ENCODE measurements around the gene MIOX.

DNA sequence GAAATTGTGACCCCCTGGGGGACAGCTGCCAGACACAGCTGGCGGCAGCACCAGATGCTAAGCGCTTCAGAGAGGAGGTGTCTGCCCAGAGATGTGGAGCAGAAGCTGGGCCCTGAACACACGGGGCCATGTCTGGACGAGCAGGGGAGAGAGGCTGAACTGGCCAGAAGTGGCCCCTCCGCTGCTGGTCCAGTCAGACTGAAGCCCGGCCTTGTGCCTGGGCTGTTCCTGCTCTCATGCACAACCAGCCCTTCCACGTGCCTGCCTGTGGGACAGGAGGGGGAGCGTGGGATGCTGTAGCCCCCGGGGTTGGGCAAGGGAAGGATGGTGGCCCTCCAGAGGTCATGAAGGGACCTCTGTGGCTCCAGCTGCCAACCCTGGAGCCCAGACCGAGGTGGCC, 3.6 kb upstream of the MIOX start:
- TF ChIP-seq, protein P1, sequence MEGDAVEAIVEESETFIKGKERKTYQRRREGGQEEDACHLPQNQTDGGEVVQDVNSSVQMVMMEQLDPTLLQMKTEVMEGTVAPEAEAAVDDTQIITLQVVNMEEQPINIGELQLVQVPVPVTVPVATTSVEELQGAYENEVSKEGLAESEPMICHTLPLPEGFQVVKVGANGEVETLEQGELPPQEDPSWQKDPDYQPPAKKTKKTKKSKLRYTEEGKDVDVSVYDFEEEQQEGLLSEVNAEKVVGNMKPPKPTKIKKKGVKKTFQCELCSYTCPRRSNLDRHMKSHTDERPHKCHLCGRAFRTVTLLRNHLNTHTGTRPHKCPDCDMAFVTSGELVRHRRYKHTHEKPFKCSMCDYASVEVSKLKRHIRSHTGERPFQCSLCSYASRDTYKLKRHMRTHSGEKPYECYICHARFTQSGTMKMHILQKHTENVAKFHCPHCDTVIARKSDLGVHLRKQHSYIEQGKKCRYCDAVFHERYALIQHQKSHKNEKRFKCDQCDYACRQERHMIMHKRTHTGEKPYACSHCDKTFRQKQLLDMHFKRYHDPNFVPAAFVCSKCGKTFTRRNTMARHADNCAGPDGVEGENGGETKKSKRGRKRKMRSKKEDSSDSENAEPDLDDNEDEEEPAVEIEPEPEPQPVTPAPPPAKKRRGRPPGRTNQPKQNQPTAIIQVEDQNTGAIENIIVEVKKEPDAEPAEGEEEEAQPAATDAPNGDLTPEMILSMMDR (IDR thresholded peaks at IDR 0.05 in 4 of 5, conservative IDR thresholded peaks at IDR 0.05 in 1 of 5), result no peak
- TF ChIP-seq POLR2A (IDR thresholded peaks at IDR 0.05), result no peak
